ENCODE measurements around the gene INSM2.

INSM2 gene

DNA sequence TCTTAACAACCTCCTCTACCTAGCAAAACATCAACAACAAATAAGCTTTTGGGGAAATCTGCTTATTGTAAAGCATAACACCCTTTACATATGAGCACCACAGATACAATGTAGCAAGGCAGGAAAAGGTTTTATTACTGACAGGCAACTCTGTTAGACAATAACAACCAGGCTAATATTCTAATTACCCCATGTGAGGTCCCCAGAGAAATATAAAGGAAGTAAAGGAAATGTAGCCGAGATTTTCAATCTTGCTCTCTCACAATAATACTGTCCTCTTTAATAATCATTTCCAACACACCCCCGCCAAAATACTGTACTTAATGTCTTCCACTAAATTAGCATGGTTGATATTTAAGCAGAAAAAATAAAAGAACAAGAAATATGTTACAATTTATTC is 14.0 kb upstream of the INSM2 start:
- Histone ChIP-seq H3K36me3 (ENCODE audit: control insufficient read depth, insufficient read depth, low read length) (no peaks in the 10 kb centered on the region), H3K27me3 (replicated peaks; ENCODE audit: control insufficient read depth, insufficient read depth, low read length) (no peaks in the 10 kb centered on the region), H3K4me3 (replicated peaks; ENCODE audit: low read depth, low read length) (no peak overlapping the region)
- TF ChIP-seq, protein P1, sequence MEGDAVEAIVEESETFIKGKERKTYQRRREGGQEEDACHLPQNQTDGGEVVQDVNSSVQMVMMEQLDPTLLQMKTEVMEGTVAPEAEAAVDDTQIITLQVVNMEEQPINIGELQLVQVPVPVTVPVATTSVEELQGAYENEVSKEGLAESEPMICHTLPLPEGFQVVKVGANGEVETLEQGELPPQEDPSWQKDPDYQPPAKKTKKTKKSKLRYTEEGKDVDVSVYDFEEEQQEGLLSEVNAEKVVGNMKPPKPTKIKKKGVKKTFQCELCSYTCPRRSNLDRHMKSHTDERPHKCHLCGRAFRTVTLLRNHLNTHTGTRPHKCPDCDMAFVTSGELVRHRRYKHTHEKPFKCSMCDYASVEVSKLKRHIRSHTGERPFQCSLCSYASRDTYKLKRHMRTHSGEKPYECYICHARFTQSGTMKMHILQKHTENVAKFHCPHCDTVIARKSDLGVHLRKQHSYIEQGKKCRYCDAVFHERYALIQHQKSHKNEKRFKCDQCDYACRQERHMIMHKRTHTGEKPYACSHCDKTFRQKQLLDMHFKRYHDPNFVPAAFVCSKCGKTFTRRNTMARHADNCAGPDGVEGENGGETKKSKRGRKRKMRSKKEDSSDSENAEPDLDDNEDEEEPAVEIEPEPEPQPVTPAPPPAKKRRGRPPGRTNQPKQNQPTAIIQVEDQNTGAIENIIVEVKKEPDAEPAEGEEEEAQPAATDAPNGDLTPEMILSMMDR (IDR thresholded peaks at IDR 0.05; ENCODE audit: insufficient read depth, low read length, poor library complexity, severe bottlenecking) = no peak
- DNase-seq (ENCODE audit: extremely low read depth, insufficient read length) = no peak

DNA sequence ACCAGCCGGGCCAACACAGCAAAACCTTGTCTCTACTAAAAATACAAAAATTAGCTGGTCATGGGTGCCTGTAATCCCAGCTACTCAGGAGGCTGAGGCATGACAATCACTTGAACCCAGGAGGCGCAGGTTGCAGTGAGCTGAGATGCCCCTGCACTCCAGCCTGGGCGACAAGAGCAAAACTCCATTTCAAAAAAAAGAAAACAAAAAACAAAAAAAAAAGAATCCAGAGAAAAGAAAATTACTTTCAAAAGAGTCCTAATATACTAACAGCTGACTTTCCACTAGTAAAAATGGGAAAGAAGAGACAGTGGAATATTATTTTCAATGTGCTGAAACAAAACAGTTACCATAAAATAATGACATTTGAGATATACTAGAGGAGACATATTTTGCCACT is 8.3 kb upstream of the INSM2 start:
- DNase-seq (ENCODE audit: extremely low read depth, insufficient read length) = no peak
- Histone ChIP-seq H3K27me3 (replicated peaks; ENCODE audit: control insufficient read depth, insufficient read depth, low read length) (no peaks in the 10 kb centered on the region; the same call in 1 of the 2 replicates), H3K36me3 (ENCODE audit: control insufficient read depth, insufficient read depth, low read length) (no peaks in the 10 kb centered on the region), H3K4me3 (replicated peaks; ENCODE audit: low read depth, low read length) (no peak overlapping the region)
- TF ChIP-seq, protein P1 (IDR thresholded peaks at IDR 0.05; ENCODE audit: insufficient read depth, low read length, poor library complexity, severe bottlenecking) = no peak

DNA sequence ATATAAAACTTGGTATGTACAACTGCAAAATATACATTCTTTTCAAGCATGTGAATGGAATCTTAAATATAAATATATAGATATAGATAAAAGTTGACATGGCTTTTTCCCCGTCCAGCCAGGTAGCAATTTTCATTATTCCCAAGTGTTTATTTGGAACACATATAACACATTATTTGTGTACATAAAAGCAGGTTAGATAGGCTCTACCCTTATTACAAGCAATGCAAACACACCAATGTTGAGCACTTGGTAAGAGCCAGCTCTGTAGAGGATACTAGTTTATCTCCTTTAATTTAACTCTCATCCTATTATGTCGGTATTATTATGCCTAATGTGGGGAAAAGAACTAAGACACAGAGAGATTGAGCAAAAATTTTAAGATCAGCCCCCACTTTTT is 7.0 kb upstream of the INSM2 start:
- Histone ChIP-seq H3K4me3 (replicated peaks; ENCODE audit: low read depth, low read length) (no peak overlapping the region), H3K36me3 (ENCODE audit: control insufficient read depth, insufficient read depth, low read length) (no peaks in the 10 kb centered on the region), H3K27me3 (replicated peaks; ENCODE audit: control insufficient read depth, insufficient read depth, low read length) (no peaks in the 10 kb centered on the region; the same call in 1 of the 2 replicates)
- TF ChIP-seq, protein P1 (IDR thresholded peaks at IDR 0.05; ENCODE audit: insufficient read depth, low read length, poor library complexity, severe bottlenecking) = no peak
- DNase-seq (ENCODE audit: extremely low read depth, insufficient read length) = no peak

DNA sequence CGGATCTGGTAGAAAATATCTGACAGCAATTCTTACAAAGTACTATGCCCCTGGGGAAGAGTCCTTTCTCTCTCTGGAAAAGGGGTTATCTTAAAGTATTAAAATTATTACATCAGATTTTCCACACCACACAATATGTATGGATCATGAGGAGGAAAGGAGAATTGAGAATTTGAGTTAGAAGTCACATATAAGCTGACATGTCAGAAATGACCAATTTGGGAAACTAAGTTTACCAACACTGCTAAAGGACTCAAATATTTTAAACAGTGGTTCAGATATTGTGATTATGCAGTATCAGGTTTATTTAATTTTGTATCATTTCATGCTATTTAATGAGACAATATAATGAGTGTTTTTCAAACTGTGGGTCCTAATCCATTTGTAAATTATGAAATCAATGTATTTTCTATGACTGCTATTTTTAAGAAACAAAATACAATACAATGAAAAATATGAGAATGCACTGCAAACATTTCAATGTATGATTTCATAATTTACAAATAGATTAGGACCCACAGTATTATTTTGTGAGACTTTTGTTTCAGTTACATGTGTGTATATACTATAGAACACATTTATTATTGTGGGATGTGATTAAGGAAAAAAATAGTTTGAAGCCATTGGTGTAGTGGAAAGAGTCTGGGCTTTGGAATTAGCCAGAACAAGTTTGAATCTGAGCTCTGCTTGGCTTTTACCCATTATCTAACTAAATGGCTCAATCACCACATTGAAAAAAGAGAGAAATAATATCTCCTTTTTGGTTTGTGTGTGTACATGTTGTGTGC is 1.8 kb upstream of the INSM2 start:
- no peak overlapping the region for H3K4me3 ChIP-seq (replicated peaks; ENCODE audit: low read depth, low read length)
- no peaks in the 10 kb centered on the region; the same call in 1 of the 2 replicates for H3K27me3 ChIP-seq (replicated peaks; ENCODE audit: control insufficient read depth, insufficient read depth, low read length)
- DNase-seq (ENCODE audit: extremely low read depth, insufficient read length) = no peak
- TF ChIP-seq, protein P1 (IDR thresholded peaks at IDR 0.05; ENCODE audit: insufficient read depth, low read length, poor library complexity, severe bottlenecking) = no peak
- H3K36me3 ChIP-seq (ENCODE audit: control insufficient read depth, insufficient read depth, low read length) = no peaks in the 10 kb centered on the region

DNA sequence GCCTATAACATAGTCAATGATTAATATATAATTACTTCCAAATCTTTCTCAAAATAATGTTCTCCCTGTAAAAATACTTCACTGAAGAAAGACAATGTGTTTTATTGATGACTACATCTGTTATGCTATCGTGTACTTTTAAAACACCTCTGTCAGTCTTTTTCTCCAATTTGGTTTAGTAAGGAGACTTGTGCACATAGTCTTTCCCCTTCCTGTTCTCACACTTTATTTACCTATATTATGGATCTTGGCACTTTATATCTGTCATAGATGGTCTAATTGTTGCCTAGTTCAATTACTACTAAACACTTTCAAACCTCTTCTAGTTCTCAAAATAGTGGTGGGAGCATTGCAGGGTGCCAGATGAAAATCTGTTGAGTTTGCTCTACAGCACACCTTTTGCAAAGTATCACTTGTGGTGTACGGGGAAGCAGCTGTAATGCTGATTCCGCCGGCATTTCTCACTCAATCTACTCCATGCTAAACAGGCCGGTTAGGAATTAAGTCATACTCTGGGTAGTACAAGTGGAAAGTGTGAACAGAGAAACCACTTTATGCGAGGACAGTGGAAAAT is 1.1 kb upstream of the INSM2 start:
- DNase-seq (ENCODE audit: extremely low read depth, insufficient read length) = no peak
- peak overlapping the region; percentile 76 for H3K4me3 ChIP-seq (replicated peaks; ENCODE audit: low read depth, low read length)
- TF ChIP-seq, protein P1 (IDR thresholded peaks at IDR 0.05; ENCODE audit: insufficient read depth, low read length, poor library complexity, severe bottlenecking) = no peak
- no peaks in the 10 kb centered on the region; the same call in 1 of the 2 replicates for H3K27me3 ChIP-seq (replicated peaks; ENCODE audit: control insufficient read depth, insufficient read depth, low read length)
- H3K36me3 ChIP-seq (ENCODE audit: control insufficient read depth, insufficient read depth, low read length) = no peaks in the 10 kb centered on the region

Measured in GM06990 (cell line).